WTC11 (cell line): ENCODE measurements around the gene HAPLN3. TPM values are rescaled to one million over a fixed set of nuclear protein-coding genes. Genes with fewer than 3 reads are reported as not detected.
A peak's percentile ranks its signal among the peaks of the same experiment; 100 is the strongest.

Experiments used
- ATAC-seq: fragments of 200-7000 bp; cut with Tn5 transposase; 2 replicates; pipeline ENCODE4 v1.10.0; 2021; ENCODE audit warnings: mild to moderate bottlenecking, moderate library complexity
- Bru-seq: library from RNA; stranded (reverse); fragments of 400-500 nt; gene quantifications from one replicate; lab custom pipeline; 2021; lab: Mats Ljungman, UMichigan
- CTCF ChIA-PET: fragments of 300-600 bp; sonication (Branson Sonifier 250); formaldehyde crosslinking; loops from one replicate; lab custom pipeline; 2021; ENCODE audit warnings: antibody characterized with exemption; lab: Charles Lee
- POLR2A ChIA-PET: fragments of 350-600 bp; sonication (Branson Sonifier 250); formaldehyde crosslinking; loops from one replicate; lab custom pipeline; 2021; ENCODE audit warnings: antibody characterized with exemption; lab: Charles Lee
- DNase-seq: peaks from one replicate; pipeline ENCODE4 v3.0.0; 2021; ENCODE audit warnings: low spot score
- H3K27ac Mint-ChIP-seq: 2 replicates; pipeline ENCODE4 v1.8.0; 2021; ENCODE audit warnings: mixed read lengths
- H3K27me3 Mint-ChIP-seq: 2 replicates; pipeline ENCODE4 v1.8.0; 2021; ENCODE audit warnings: low read depth, mild to moderate bottlenecking, moderate library complexity, mixed read lengths
- H3K36me3 Mint-ChIP-seq: 2 replicates; pipeline ENCODE4 v1.8.0; 2021; ENCODE audit warnings: mixed read lengths
- H3K4me1 Mint-ChIP-seq: 2 replicates; pipeline ENCODE4 v1.8.0; 2022; ENCODE audit warnings: mixed read lengths
- H3K4me3 Mint-ChIP-seq: 2 replicates; pipeline ENCODE4 v1.8.0; 2021; ENCODE audit warnings: mild to moderate bottlenecking, moderate library complexity, mixed read lengths
- H3K9me3 Mint-ChIP-seq: 2 replicates; pipeline ENCODE4 v1.8.0; 2021; ENCODE audit warnings: mixed read lengths
- AFF4 ChIP-seq: sonication (generic); formaldehyde crosslinking; IDR thresholded peaks from 2 replicates; pipeline ENCODE4 v1.8.1; 2023; ENCODE audit warnings: mild to moderate bottlenecking, missing genetic modification reagents, borderline replicate concordance
- ERG ChIP-seq: fragments of 250-450 bp; sonication (Bioruptor Pico); IDR thresholded peaks from 2 replicates; pipeline ENCODE4 v1.8.0; 2021; ENCODE audit warnings: mild to moderate bottlenecking
- GABPB1 ChIP-seq: sonication (generic); formaldehyde crosslinking; IDR thresholded peaks from 2 replicates; pipeline ENCODE4 v1.8.1; 2023; ENCODE audit warnings: mild to moderate bottlenecking, missing genetic modification reagents
- HMGA2 ChIP-seq: fragments of 250-450 bp; sonication (Bioruptor Pico); IDR thresholded peaks from 2 replicates; pipeline ENCODE4 v1.4.0; 2021; ENCODE audit warnings: mild to moderate bottlenecking, moderate library complexity
- MXD4 ChIP-seq: fragments of 250-450 bp; sonication (Bioruptor Pico); IDR thresholded peaks from 2 replicates; pipeline ENCODE4 v1.8.0; 2021; ENCODE audit warnings: mild to moderate bottlenecking, moderate library complexity, borderline replicate concordance
- NFE2L1 ChIP-seq: sonication (generic); formaldehyde crosslinking; IDR thresholded peaks from 2 replicates; pipeline ENCODE4 v1.8.1; 2023; ENCODE audit warnings: missing genetic modification reagents
- OVOL2 ChIP-seq: fragments of 250-450 bp; sonication (Bioruptor Pico); IDR thresholded peaks from 2 replicates; pipeline ENCODE4 v1.9.0; 2021; ENCODE audit warnings: mild to moderate bottlenecking, borderline replicate concordance
- PRDM15 ChIP-seq: sonication (generic); formaldehyde crosslinking; IDR thresholded peaks from 2 replicates; pipeline ENCODE4 v1.8.0; 2022; ENCODE audit warnings: missing genetic modification reagents
- PRRX2 ChIP-seq: fragments of 250-450 bp; sonication (Bioruptor Pico); IDR thresholded peaks from 2 replicates; pipeline ENCODE4 v1.8.0; 2021; ENCODE audit warnings: mild to moderate bottlenecking
- ZNF532 ChIP-seq: fragments of 250-450 bp; sonication (Bioruptor Pico); IDR thresholded peaks from 2 replicates; pipeline ENCODE4 v1.9.0; 2021; ENCODE audit warnings: mild to moderate bottlenecking, borderline replicate concordance
- long read RNA-seq, 3 experiments: library from RNA in 1 of 3; library from capped mRNA in 1 of 3; library from polyadenylated mRNA in 1 of 3; unstranded in 2 of 3; stranded (forward) in 1 of 3; transcript quantifications; one replicate each; pipeline ENCODE4 v2.0.0, GENCODE V29; 2021
- total RNA-seq: library from RNA; stranded (reverse); gene quantifications from 3 replicates; pipeline ENCODE4 v1.2.3, GENCODE V29; 2021
- TF ChIP-seq, protein P1 (sequence below): sonication (generic); formaldehyde crosslinking; IDR thresholded peaks from 2 replicates; pipeline ENCODE4 v1.8.1; 2022; ENCODE audit warnings: low read depth, mild to moderate bottlenecking, moderate library complexity, missing genetic modification reagents, borderline replicate concordance
- TF ChIP-seq, protein P2 (sequence below): sonication (generic); formaldehyde crosslinking; IDR thresholded peaks from 2 replicates; pipeline ENCODE4 v1.8.0; 2022; ENCODE audit warnings: mild to moderate bottlenecking, missing genetic modification reagents
- TF ChIP-seq, protein P3 (sequence below): fragments of 250-450 bp; sonication (Bioruptor Pico); IDR thresholded peaks from 2 replicates; pipeline ENCODE4 v1.9.0; 2021; ENCODE audit warnings: mild to moderate bottlenecking
- TF ChIP-seq, protein P4 (sequence below): sonication (generic); formaldehyde crosslinking; IDR thresholded peaks from 2 replicates; pipeline ENCODE4 v1.8.0; 2023; ENCODE audit warnings: missing genetic modification reagents

The HAPLN3 gene, protein sequence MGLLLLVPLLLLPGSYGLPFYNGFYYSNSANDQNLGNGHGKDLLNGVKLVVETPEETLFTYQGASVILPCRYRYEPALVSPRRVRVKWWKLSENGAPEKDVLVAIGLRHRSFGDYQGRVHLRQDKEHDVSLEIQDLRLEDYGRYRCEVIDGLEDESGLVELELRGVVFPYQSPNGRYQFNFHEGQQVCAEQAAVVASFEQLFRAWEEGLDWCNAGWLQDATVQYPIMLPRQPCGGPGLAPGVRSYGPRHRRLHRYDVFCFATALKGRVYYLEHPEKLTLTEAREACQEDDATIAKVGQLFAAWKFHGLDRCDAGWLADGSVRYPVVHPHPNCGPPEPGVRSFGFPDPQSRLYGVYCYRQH
- total RNA-seq, result 50.6 to 65.9 TPM (median 65.2 TPM) in 3 replicates
- Bru-seq, nascent RNA, result percentile 60 among the genes with signal in this experiment
- long read RNA-seq, experiment 1, transcript HAPLN3-201 (5 exons, 1,980 nt), result major isoform, 64 of 89 reads
- long read RNA-seq, experiment 1, partial matches to known transcripts, result 12 of 89 reads
- long read RNA-seq, experiment 1, other reads (novel, unspliced or antisense), result 11 of 89 reads
- long read RNA-seq, experiment 2, transcript HAPLN3-201 (5 exons, 1,980 nt), result major isoform, 39 of 65 reads
- long read RNA-seq, experiment 2, partial matches to known transcripts, result 7 of 65 reads
- long read RNA-seq, experiment 2, other reads (novel, unspliced or antisense), result 18 of 65 reads
- long read RNA-seq, experiment 3, transcript HAPLN3-201 (5 exons, 1,980 nt), result major isoform, 15 of 16 reads
- long read RNA-seq, experiment 3, partial matches to known transcripts, result 0 of 16 reads
- long read RNA-seq, experiment 3, other reads (novel, unspliced or antisense), result 1 of 16 reads

- H3K4me1 Mint-ChIP-seq, result peaks cover 40% of the 10 kb centered on the region
- no peak within 1 kb of the TSS for H3K27ac Mint-ChIP-seq
- ChIA-PET POLR2A (interaction anchor here (0.6 to 1.6 kb wide), 10 partner anchors 10 to 193 kb away, joined by 3 to 7 read pairs (median 4); partner anchors contain the start of gene ABHD2), CTCF (interaction anchor here (0.5 to 4.2 kb wide), 40 partner anchors 10 to 428 kb away, joined by 3 to 64 read pairs (median 4); partner anchors contain the start of genes ACAN, MRPL46 and MRPS11)
- H3K36me3 Mint-ChIP-seq, result peaks cover 17% of the 10 kb centered on the region
- ATAC-seq, result peak; percentile 40
- DNase-seq, result peak; percentile 66
- 0 out of 2 replicates have a peak, but pooled peaks cover 2% of the 10 kb centered on the region for H3K27me3 Mint-ChIP-seq
- H3K9me3 Mint-ChIP-seq, result no peaks in the 10 kb centered on the region
- peak within 1 kb of the TSS; percentile 72 for H3K4me3 Mint-ChIP-seq
- TF ChIP-seq, protein P1, sequence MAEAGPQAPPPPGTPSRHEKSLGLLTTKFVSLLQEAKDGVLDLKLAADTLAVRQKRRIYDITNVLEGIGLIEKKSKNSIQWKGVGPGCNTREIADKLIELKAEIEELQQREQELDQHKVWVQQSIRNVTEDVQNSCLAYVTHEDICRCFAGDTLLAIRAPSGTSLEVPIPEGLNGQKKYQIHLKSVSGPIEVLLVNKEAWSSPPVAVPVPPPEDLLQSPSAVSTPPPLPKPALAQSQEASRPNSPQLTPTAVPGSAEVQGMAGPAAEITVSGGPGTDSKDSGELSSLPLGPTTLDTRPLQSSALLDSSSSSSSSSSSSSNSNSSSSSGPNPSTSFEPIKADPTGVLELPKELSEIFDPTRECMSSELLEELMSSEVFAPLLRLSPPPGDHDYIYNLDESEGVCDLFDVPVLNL (CRISPR knock-in tag), result no peak
- TF ChIP-seq OVOL2 (CRISPR knock-in tag) (no peak), HMGA2 (CRISPR knock-in tag) (no peak), AFF4 (CRISPR knock-in tag) (0 out of 2 replicates have a peak, but pooled peaks have one; percentile 24), ZNF532 (CRISPR knock-in tag) (no peak; the same call in 1 of the 2 replicates), GABPB1 (CRISPR knock-in tag) (no peak), PRDM15 (CRISPR knock-in tag) (no peak), PRRX2 (no peak), MXD4 (CRISPR knock-in tag) (no peak), ERG (CRISPR knock-in tag) (0 out of 2 replicates have a peak, but pooled peaks have one; percentile 4), NFE2L1 (CRISPR knock-in tag) (no peak)
- TF ChIP-seq, protein P2, sequence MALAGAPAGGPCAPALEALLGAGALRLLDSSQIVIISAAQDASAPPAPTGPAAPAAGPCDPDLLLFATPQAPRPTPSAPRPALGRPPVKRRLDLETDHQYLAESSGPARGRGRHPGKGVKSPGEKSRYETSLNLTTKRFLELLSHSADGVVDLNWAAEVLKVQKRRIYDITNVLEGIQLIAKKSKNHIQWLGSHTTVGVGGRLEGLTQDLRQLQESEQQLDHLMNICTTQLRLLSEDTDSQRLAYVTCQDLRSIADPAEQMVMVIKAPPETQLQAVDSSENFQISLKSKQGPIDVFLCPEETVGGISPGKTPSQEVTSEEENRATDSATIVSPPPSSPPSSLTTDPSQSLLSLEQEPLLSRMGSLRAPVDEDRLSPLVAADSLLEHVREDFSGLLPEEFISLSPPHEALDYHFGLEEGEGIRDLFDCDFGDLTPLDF, result no peak
- TF ChIP-seq, protein P3, sequence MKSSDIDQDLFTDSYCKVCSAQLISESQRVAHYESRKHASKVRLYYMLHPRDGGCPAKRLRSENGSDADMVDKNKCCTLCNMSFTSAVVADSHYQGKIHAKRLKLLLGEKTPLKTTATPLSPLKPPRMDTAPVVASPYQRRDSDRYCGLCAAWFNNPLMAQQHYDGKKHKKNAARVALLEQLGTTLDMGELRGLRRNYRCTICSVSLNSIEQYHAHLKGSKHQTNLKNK (CRISPR knock-in tag), result no peak
- TF ChIP-seq, protein P4, sequence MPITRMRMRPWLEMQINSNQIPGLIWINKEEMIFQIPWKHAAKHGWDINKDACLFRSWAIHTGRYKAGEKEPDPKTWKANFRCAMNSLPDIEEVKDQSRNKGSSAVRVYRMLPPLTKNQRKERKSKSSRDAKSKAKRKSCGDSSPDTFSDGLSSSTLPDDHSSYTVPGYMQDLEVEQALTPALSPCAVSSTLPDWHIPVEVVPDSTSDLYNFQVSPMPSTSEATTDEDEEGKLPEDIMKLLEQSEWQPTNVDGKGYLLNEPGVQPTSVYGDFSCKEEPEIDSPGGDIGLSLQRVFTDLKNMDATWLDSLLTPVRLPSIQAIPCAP, result no peak
Measured at GRCh38 chr15:88894819-88895767, at the start of gene HAPLN3. Gene HAPLN3, minus strand, starts transcription at chr15:88895544. Its CDS starts 8,246 bp downstream, at chr15:88887298.
